AG10803 (cell line): ENCODE results near the gene OR2D3.
"Not testable (repeated sequence)": the region's sequence is repeated elsewhere in the genome, so short reads cannot be mapped to it uniquely, and the experiment has no call there.

Experiments
- DNase-seq: peaks from one replicate; pipeline ENCODE4 v3.0.0; 2010; ENCODE audit warnings: low read depth
- H3K4me3 ChIP-seq: 2 replicates; pipeline ENCODE4 v1.5.1; 2011; ENCODE audit warnings: mild to moderate bottlenecking, low read length, control low read depth
- TF ChIP-seq, protein P1 (sequence below): conservative IDR thresholded peaks from 2 replicates; pipeline ENCODE4 v1.5.1; 2011; ENCODE audit warnings: mild to moderate bottlenecking, low read length, control low read depth, inconsistent platforms

Gene OR2D3

DNA sequence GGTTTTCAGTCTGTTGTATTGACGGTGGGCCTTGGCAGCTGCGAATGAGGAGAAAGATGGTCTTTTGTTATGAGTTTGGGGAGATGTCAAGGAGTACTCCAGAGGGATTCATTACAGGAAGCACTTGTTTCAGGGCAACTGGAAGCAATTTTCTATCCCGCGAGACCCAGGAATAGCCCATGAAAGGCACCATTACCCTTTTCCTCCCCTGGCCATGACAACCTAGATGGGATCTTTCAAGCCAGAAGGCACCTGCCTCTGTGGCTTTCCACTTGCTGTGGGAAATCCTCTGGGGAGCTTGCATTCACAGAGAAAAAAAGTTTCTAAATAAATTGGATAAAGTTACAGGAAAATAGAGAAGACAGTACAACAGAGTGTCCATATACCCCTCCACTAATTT, 8.1 kb downstream of the OR2D3 start:
- H3K4me3 ChIP-seq, result no peak overlapping the region
- TF ChIP-seq, protein P1, sequence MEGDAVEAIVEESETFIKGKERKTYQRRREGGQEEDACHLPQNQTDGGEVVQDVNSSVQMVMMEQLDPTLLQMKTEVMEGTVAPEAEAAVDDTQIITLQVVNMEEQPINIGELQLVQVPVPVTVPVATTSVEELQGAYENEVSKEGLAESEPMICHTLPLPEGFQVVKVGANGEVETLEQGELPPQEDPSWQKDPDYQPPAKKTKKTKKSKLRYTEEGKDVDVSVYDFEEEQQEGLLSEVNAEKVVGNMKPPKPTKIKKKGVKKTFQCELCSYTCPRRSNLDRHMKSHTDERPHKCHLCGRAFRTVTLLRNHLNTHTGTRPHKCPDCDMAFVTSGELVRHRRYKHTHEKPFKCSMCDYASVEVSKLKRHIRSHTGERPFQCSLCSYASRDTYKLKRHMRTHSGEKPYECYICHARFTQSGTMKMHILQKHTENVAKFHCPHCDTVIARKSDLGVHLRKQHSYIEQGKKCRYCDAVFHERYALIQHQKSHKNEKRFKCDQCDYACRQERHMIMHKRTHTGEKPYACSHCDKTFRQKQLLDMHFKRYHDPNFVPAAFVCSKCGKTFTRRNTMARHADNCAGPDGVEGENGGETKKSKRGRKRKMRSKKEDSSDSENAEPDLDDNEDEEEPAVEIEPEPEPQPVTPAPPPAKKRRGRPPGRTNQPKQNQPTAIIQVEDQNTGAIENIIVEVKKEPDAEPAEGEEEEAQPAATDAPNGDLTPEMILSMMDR, result no peak
- no peak for DNase-seq

DNA sequence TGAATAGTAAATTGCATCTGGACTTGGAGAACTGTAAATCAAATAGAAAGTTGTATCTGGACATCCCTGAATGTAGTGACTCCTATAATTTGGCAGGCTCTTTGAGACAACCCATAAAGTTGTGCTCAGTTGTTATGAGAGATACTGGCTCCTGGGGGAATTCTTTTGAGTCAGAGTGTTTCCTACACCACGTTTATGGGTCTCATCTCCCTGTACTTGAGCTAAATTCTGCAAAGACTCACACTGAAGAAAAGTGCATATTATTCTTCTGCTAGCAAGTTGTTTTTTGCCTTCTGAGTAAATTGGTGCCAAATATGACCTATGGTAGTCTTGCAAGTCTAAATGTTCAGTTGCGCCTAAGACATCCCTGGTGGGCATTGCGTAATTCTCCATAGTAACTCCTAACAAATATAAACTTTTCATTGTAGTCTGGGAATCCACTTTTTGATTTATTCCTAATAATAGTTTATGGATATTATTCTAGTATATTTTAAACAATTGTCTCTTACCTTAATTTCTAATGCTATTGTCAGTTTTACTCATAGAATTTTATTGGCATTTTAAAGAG, 10.4 kb downstream of the OR2D3 start:
- no peak overlapping the region for H3K4me3 ChIP-seq
- TF ChIP-seq, protein P1, result no peak
- peak; percentile 31 for DNase-seq

DNA sequence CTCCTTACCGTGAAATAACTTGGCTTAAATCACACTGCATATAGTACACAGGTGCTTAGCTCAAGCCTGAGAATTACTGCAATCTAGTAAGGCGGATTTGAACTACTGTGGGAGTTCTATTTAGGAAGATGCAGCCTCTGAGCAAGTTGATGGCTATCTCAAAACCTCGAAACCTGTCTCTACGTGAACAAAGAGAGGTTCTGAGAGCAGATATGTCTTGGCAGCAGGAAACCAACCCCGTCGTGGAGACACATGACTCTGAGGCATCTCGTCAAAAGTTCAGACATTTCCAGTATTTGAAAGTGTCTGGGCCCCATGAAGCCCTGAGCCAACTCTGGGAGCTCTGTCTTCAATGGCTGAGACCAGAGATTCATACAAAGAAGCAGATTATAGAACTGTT, 11.3 kb downstream of the OR2D3 start:
- TF ChIP-seq, protein P1, result no peak
- no peak for DNase-seq
- H3K4me3 ChIP-seq, result no peak overlapping the region

DNA sequence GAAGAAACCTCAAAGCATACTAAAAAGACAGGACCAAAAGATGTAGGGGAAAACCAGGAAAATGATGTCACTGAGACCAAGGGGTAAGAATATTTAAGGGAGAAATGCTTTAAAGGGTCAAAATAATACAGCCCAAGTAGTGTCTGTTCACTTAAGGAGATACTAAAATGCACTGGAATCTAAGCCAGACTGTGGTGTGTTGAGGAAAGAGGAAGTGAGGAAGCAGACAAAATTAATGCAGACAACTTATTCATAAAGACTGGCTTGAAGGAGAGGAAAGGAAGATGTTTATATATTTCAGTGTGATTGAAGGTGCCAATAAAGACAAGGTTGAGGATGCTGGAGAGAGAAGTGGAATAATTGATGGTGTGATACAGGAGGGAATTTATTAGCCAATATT, 21.2 kb downstream of the OR2D3 start:
- no peak overlapping the region for H3K4me3 ChIP-seq
- no peak for DNase-seq

DNA sequence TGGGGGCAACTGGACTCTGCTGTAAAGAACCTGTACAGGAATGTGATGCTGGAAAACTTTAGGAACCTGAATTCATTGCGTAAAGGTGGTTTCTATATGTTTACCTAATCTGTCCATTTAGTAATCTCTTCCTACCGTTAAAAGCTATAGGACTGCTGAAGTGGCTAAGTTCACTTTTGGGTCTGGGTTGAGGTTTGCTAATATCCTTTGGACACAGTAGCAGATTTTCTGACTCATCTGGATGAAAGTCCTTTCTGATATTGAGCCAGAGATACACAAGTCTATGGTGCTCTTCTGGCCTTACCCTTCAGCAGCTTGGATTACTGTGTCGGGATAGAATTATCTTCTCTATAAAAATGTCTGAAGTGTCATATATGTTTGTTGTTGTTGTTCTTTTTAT, 22.3 kb downstream of the OR2D3 start:
- TF ChIP-seq, protein P1, result no peak
- H3K4me3 ChIP-seq, result no peak overlapping the region
- DNase-seq, result peak; percentile 40

More for the DNA sequence above, 21.2 kb downstream of the OR2D3 start:
- TF ChIP-seq, protein P1, result no peak

DNA sequence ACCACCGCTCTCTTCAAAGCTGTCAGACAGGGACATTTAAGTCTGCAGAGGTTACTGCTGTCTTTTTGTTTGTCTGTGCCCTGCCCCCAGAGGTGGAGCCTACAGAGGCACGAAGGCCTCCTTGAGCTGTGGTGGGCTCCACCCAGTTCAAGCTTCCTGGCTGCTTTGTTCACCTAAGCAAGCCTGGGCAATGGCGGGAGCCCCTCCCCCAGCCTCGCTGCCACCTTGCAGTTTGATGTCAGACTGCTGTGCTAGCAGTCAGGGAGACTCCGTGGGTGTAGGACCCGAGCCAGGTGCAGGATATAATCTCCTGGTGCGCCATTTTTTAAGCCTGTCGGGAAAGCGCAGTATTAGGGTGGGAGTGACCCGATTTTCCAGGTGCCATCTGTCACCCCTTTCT, 33.4 kb downstream of the OR2D3 start:
- H3K4me3 ChIP-seq, DNase-seq: not testable (repeated sequence)

DNA sequence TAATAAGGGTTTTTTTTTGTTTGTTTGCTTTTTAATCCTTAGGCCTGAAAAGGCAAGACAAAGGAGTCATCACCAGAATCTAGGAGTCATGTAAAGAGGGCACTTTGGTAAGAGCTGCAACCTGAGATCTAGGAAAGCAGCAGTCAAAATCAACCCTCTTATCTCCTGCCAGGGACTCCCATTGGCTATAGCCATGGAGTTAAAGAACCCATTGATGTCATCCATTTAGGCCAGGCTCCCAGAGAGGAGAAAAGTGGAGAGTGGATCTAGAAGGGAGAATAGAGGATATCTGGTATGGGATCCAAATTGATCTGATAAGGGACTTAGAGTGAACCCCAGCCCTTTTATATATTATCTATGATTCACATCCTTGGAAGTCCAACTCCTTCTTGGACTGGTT, 41.3 kb downstream of the OR2D3 start:
- TF ChIP-seq, protein P1, result no peak
- no peak for DNase-seq
- no peak overlapping the region for H3K4me3 ChIP-seq

DNA sequence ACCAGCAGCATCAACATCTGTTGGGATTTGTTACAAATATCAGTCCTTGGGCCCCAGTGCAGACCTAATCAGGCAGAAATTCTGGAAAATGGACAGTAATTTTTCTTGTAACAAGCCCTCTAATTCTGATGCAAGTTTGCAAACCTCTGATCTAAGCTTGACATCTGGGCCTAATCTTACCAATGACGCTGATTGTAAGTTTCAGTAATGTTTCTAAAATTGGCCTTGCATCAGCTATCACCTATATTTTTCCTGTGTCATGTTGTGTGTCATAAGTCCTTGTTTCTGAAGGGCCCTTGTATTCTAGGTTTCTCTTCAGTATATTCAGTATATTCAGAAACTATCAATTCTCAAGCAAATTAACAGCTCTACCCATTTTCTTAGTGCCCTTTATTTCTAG, 41.9 kb downstream of the OR2D3 start:
- no peak overlapping the region for H3K4me3 ChIP-seq
- TF ChIP-seq, protein P1, result no peak
- peak; percentile 57 for DNase-seq
